Stimulated activated naive CD4-positive, alpha-beta T cell (primary cell): Measurements from ENCODE around the gene PPARD.
"Not testable (repeated sequence)": the region's sequence is repeated elsewhere in the genome, so short reads cannot be mapped to it uniquely, and the experiment has no call there.

Source experiments
- DNase-seq, 6 experiments: peaks; one replicate each; lab custom pipeline; 2025; lab: John Stamatoyannopoulos, UW

The PPARD gene

DNA sequence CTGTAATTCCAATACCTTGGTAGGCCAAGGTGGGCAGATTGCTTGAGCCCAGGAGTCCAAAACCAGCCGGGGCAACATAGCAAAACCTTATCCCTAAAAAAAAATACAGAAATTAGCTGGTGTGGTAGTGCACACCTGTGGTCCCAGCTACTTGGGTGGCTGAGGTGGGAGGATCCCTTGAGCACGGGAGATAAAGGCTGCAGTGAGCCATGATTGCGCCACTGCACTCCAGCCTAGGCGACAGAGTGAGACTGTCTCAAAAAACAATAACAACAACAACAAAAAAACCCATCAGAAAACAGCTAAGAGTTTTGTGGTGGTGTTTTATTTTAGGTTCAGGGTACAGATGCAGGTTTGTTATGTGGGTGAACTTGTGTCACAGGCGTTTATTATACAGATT, 66.9 kb downstream of the PPARD start:
- DNase-seq, result no peak

DNA sequence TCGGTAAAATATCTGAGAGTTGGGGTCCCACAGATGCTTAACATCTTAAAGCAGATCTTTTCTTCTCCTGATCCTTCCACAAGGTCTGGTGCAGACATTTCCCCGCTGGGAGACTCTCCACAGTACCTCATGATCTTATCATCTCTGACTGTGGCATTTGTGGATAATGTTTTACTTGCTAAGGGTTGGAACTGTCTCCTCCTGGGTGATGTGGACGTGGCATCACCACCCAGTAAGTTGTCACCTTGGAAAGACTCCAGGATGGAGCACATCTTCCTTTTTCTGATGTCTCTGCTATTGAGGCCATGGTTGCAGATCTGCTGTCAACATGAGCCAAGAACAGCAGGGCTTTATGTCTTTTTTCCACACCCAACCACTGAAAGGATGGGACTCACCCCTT, 67.8 kb downstream of the PPARD start:
- no peak for DNase-seq

DNA sequence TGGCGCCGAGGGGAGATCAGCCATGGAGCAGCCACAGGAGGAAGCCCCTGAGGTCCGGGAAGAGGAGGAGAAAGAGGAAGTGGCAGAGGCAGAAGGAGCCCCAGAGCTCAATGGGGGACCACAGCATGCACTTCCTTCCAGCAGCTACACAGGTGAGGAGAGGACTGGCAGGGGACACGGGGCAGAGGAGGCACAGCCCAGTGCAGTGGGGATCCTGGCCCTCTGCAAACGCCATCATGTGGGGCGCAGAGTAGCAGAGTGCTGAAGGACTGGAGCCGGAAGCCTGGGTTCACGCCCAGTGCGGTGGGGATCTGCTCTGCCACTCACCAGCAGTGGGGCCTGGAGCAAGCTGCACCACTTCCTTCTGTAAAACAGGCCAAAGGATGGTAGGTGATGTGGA, 68.7 kb downstream of the PPARD start:
- peak in 1 of 6 experiments; percentile 26 for DNase-seq

- no peak for DNase-seq
Observed at GRCh38 chr6:35412102-35412501, 69.7 kb downstream of the PPARD start.

DNA sequence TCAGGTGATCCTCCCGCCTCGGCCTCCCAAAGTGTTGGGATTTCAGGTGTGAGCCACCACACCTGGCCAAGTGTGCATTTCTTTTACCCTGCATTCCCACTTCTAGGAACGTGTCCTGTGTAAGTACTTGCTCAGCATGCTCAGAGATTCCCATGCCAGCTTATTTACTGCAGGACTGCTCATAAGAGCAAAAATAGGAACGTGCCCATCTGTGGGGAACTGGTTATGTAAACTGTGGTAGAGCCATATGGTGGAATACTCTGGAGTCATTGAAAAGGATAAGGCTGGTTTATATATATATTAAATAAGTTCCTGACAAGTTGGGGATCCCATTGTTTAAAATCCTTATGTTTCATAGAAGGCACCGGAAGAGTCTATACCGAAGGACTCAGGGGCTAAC, 71.6 kb downstream of the PPARD start:
- DNase-seq, result no peak

- peak; percentile 3 to 22 (median 9) for DNase-seq
Observed at GRCh38 chr6:35415065-35415891, 72.9 kb downstream of the PPARD start.

DNA sequence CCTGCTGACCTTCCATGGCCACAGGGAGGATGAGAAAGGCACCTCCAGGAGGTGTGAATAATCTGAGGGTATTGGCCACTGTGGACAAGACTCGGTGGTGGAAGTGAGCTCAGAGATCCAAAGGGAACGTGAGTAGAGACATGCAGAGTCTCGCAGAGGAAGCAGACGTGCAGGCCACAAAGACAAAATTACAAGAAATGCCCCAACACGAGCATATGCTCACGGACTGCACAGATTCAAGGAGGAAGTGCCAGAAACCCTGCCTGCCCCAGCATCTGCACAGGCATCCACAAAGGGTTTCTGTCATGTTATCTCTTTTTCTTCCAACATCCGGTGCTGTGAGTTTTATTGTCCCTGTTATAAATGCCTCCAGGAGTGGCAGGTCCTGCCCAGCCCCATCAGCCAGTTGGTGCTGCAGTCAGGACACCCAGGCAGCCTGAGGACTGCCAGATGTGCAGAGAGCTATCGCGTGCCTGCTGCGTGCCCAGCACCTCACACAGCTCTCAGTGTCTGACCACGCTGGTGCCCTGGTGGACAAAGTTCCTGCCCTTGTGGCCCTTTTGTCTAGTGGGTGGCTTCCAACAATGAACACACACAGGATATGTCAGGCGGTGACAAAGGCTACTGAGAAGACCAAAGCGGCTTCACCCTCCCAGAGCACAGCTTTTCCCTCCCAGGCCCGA, 75.8 kb downstream of the PPARD start:
- DNase-seq, result peak in 1 of 6 experiments; percentile 10

DNA sequence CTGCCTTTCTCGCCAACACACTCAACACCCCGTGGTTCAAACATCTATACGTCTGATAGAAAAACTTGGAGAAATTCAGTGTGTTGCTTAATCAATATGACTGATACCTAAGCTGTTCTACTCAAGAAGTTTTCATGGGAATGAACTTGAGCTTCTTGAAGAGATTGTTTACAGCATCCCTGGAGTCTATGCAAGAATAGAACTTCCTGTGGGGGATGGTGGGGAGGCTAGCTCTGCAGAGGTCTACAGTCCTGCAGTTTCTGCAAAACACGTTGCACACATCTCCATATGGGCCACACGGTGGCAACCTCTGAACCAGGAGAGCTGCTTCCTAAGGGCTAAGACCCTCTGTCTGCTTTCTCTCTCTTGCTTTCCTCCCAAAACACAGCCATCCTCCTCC, 77.1 kb downstream of the PPARD start:
- DNase-seq, result peak in 4 of 6 experiments; percentile 12 to 28 (median 22)

GRCh38 chr6:35419961-35420360, 77.6 kb downstream of the PPARD start:
- DNase-seq, result no peak

DNA sequence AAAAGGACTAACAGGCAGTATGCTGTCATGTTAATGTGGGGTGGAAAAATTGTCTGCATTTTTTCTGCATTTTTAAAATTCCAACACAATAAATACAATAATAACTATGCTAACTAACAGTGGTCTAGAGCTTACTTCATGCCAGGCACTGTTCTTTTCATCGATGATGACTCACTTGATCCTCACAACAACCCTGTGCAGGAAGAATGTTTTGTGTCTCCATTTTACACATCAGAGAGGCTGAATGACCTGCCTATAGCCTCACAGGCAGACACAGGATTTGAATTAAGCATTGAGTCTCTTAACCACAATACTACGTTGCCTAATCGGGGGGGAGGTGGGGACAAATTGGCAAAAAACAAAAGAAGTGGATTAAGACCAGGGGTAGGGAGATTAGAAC, 82.9 kb downstream of the PPARD start:
- no peak for DNase-seq

GRCh38 chr6:35426074-35426473, 83.7 kb downstream of the PPARD start:
- DNase-seq, result no peak

DNA sequence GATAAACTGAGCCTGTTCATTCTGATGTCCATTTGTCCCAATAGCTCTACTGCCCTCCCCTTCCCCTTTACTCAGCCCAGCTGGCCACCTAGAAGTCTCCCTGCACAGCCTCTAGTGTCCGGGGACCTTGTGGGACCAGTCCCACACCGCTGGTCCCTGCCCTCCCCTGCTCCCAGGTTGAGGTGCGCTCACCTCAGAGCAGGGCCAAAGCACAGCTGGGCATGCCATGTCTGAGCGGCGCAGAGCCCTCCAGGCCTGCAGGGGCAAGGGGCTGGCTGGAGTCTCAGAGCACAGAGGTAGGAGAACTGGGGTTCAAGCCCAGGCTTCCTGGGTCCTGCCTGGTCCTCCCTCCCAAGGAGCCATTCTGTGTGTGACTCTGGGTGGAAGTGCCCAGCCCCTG, 85.1 kb downstream of the PPARD start:
- no peak for DNase-seq

DNA sequence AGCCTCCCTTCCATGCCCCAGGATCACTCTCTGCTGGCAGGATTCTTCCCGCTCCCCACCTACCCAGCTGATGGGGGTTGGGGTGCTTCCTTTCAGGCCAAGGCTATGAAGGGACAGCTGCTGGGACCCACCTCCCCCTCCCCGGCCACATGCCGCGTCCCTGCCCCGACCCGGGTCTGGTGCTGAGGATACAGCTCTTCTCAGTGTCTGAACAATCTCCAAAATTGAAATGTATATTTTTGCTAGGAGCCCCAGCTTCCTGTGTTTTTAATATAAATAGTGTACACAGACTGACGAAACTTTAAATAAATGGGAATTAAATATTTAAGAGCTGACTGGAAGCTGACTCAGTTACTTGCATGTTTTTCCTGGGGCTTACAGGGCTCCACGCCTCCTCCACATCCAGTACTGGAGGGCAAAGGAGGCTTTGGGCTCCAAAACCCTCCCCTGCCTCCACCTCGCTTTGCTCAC, 85.5 kb downstream of the PPARD start:
- DNase-seq, result no peak

GRCh38 chr6:35428421-35429149, 86.2 kb downstream of the PPARD start:
- DNase-seq, result no peak

GRCh38 chr6:35429463-35429862, 87.1 kb downstream of the PPARD start:
- DNase-seq, result no peak

DNA sequence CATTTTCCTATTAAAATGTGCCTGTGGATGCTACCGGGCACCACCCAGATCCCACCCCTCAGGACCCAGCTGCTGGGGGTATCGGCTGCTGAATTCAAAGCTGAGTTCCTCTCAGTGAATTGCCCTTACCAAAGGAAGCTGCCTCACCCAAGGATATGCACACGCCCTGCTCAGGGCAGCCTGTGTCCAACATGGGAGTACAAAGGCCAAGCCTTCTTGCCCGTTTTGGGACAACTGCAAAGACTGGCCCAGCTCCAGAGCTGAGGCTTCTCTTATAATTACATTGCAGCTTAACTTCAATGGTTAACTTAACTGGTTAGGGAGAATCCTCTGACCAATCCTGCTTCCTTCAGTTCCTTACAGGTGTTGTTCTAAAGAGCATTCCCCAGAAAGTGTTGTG, 89.9 kb downstream of the PPARD start:
- no peak for DNase-seq

GRCh38 chr6:35432702-35433101, 90.3 kb downstream of the PPARD start:
- DNase-seq, result not testable (repeated sequence)

DNA sequence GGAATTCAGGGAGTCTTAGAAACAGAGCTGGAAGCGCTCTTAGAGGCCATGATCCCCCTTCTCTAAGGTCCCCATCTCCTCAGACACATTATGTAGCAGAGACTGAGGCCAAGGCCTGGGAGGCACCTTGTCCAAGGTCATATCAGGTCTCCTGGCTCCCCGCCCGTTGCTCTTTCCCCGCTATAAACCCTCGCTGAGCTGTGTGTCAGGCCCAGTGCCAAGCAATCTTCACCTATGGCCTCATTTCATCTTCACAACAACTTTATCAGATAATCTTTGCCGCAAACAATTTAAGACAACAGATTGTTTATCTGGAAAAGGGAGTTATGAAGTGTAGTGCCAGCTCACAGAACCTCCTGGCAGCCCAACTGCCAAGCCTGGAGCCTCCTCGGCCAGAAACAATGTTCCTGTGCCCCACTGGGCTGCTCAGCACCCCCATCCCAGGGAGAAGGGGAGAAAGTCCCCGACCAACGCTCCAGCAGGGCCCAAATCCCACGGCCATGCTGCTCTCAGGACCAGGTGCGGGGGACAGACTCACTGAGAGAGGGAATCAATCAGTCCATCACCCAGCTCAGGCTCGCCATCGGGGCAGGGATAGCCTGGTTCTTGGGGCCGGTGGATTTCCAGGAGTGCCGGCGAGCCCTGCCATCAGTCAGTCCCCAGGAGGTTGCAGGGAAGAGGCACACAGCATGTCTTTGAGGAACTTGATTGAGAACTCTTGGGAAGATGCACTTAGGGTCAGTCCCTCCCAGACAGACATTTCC, 92.9 kb downstream of the PPARD start:
- no peak for DNase-seq

DNA sequence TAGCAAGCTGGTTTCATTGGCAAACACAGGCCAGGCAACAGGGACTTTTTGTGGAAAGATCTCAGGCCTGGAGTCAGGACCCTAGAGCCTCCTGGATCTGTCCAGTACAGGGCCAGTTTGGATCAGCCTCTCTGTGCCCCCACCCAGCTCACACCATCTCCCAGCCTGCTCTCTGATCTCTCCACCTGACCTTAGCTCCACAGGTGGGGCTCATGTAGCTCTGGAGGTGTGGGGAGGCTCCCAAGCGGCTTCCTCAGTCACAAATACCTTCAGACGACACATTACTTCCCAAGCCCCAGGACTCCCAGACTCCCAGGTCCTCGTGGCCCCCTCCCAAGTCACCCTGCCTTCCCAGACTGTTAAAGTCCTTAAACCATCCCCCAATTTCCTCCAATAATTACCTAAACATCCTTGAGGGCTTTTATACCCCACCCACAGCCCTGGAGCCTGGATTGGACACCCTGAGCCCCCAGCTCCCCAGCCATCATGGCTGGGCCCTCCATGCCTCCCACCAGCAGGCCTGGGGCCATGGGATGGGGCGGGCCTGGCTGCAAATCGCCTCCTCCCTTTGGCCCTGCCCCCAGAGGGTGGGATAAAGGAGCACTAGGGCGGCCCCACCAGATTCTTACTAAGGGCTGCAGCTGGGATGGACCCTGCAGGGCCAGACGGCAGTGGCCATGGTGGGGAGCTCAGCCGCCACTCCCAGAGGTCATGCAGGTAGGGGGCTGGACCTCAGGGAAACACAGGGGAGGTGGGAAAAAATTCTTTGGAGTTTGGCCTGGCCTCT, 93.9 kb downstream of the PPARD start:
- DNase-seq, result no peak

DNA sequence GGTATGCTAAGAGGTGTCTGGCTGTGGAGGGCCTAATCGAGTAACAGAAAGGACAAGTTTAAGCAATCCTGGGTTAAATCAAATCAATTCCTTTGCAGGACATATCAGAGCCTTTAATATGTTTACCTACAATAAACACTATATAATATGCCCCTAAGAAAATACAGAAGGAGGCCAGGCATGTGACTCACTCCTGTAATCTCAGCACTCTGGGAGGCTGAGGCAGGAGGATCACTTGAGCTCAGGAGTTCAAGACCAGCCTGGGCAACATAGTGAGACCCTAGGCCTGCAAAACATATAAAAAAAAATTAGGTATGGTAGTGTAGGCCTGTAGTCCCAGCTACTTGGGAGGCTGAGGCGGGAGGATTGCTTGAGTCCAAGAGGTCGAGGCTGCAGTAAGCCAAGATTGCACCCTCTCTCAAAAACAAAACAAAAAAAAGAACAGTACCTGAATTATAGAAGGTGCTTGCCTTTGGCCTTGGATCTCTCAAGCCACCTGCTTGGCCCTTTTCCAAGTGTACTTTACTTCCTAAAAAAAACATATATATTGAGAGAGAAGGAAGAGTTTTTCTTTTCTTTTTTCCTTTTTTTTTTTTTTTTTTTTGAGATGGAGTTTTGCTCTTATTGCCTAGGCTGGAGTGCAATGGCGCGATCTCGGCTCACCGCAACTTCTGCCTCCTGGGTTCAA, 96.2 kb downstream of the PPARD start:
- not testable (repeated sequence) for DNase-seq
